Measurements from ENCODE around the gene KIAA1191.

The KIAA1191 gene

GRCh38 chr5:176382721-176383120 lies 21.2 kb upstream of the KIAA1191 start:
- H3K4me1 ChIP-seq (ENCODE audit: control insufficient read depth, insufficient read depth, low read length): peaks cover 5% of the 10 kb centered on the region
- WGBS, 2 experiments: 91% methylated on average over 3 of the region's 3 CpGs
- no peak overlapping the region for H3K27ac ChIP-seq (ENCODE audit: insufficient read depth, low read depth, low read length, poor library complexity, severe bottlenecking)
- no peaks in the 10 kb centered on the region for H3K27me3 ChIP-seq (ENCODE audit: control insufficient read depth, insufficient read depth, low read length, poor library complexity, severe bottlenecking)
- peaks cover 13% of the 10 kb centered on the region for H3K36me3 ChIP-seq (ENCODE audit: control insufficient read depth, insufficient read depth, low read length)
- no peaks in the 10 kb centered on the region for H3K9me3 ChIP-seq (ENCODE audit: control insufficient read depth, low read length)
- no peak overlapping the region for H3K4me3 ChIP-seq (ENCODE audit: insufficient read depth, low read depth, low read length)

GRCh38 chr5:176381979-176382378 lies 20.4 kb upstream of the KIAA1191 start:
- Histone ChIP-seq H3K9me3 (ENCODE audit: control insufficient read depth, low read length) (no peaks in the 10 kb centered on the region), H3K27ac (ENCODE audit: insufficient read depth, low read depth, low read length, poor library complexity, severe bottlenecking) (no peak overlapping the region), H3K4me3 (ENCODE audit: insufficient read depth, low read depth, low read length) (no peak overlapping the region), H3K4me1 (ENCODE audit: control insufficient read depth, insufficient read depth, low read length) (no peaks in the 10 kb centered on the region), H3K27me3 (ENCODE audit: control insufficient read depth, insufficient read depth, low read length, poor library complexity, severe bottlenecking) (no peaks in the 10 kb centered on the region), H3K36me3 (ENCODE audit: control insufficient read depth, insufficient read depth, low read length) (peaks cover 13% of the 10 kb centered on the region)
- 93 to 95% methylated on average over 3 of the region's 3 CpGs for WGBS, 2 experiments

- 82 to 95% methylated on average over 3 of the region's 3 CpGs for WGBS, 2 experiments
- Histone ChIP-seq H3K27me3 (ENCODE audit: control insufficient read depth, insufficient read depth, low read length, poor library complexity, severe bottlenecking) (no peaks in the 10 kb centered on the region), H3K36me3 (ENCODE audit: control insufficient read depth, insufficient read depth, low read length) (peaks cover 13% of the 10 kb centered on the region)
These were observed 19.9 kb upstream of the KIAA1191 start for GRCh38 chr5:176381423-176381822.

GRCh38 chr5:176379881-176380280 lies 18.3 kb upstream of the KIAA1191 start:
- no peaks in the 10 kb centered on the region for H3K4me1 ChIP-seq (ENCODE audit: control insufficient read depth, insufficient read depth, low read length)
- no peaks in the 10 kb centered on the region for H3K9me3 ChIP-seq (ENCODE audit: control insufficient read depth, low read length)
- no peak overlapping the region for H3K27ac ChIP-seq (ENCODE audit: insufficient read depth, low read depth, low read length, poor library complexity, severe bottlenecking)
- no peaks in the 10 kb centered on the region for H3K27me3 ChIP-seq (ENCODE audit: control insufficient read depth, insufficient read depth, low read length, poor library complexity, severe bottlenecking)
- 91 to 92% methylated on average over 3 of the region's 3 CpGs for WGBS, 2 experiments
- peaks cover 6% of the 10 kb centered on the region for H3K36me3 ChIP-seq (ENCODE audit: control insufficient read depth, insufficient read depth, low read length)
- no peak overlapping the region for H3K4me3 ChIP-seq (ENCODE audit: insufficient read depth, low read depth, low read length)

More at GRCh38 chr5:176381423-176381822, 19.9 kb upstream of the KIAA1191 start:
- Histone ChIP-seq H3K4me1 (ENCODE audit: control insufficient read depth, insufficient read depth, low read length) (no peaks in the 10 kb centered on the region), H3K4me3 (ENCODE audit: insufficient read depth, low read depth, low read length) (no peak overlapping the region), H3K27ac (ENCODE audit: insufficient read depth, low read depth, low read length, poor library complexity, severe bottlenecking) (no peak overlapping the region), H3K9me3 (ENCODE audit: control insufficient read depth, low read length) (no peaks in the 10 kb centered on the region)

GRCh38 chr5:176373100-176373818 lies 11.7 kb upstream of the KIAA1191 start:
- no peak overlapping the region for H3K27ac ChIP-seq (ENCODE audit: insufficient read depth, low read depth, low read length, poor library complexity, severe bottlenecking)
- WGBS, 2 experiments: 94 to 95% methylated on average over 7 of the region's 7 CpGs
- H3K4me1 ChIP-seq (ENCODE audit: control insufficient read depth, insufficient read depth, low read length): no peaks in the 10 kb centered on the region
- no peak overlapping the region for H3K4me3 ChIP-seq (ENCODE audit: insufficient read depth, low read depth, low read length)
- H3K36me3 ChIP-seq (ENCODE audit: control insufficient read depth, insufficient read depth, low read length): no peaks in the 10 kb centered on the region
- no peaks in the 10 kb centered on the region for H3K27me3 ChIP-seq (ENCODE audit: control insufficient read depth, insufficient read depth, low read length, poor library complexity, severe bottlenecking)
- H3K9me3 ChIP-seq (ENCODE audit: control insufficient read depth, low read length): no peaks in the 10 kb centered on the region

- WGBS, 2 experiments: 93 to 94% methylated on average over 13 of the region's 13 CpGs
- H3K4me3 ChIP-seq (ENCODE audit: insufficient read depth, low read depth, low read length): no peak overlapping the region
- peaks cover 6% of the 10 kb centered on the region for H3K36me3 ChIP-seq (ENCODE audit: control insufficient read depth, insufficient read depth, low read length)
- H3K9me3 ChIP-seq (ENCODE audit: control insufficient read depth, low read length): no peaks in the 10 kb centered on the region
- no peak overlapping the region for H3K27ac ChIP-seq (ENCODE audit: insufficient read depth, low read depth, low read length, poor library complexity, severe bottlenecking)
- no peaks in the 10 kb centered on the region for H3K4me1 ChIP-seq (ENCODE audit: control insufficient read depth, insufficient read depth, low read length)
- peaks cover 6% of the 10 kb centered on the region for H3K27me3 ChIP-seq (ENCODE audit: control insufficient read depth, insufficient read depth, low read length, poor library complexity, severe bottlenecking)
These were observed 10.3 kb upstream of the KIAA1191 start for GRCh38 chr5:176371621-176372539.

GRCh38 chr5:176369934-176370711 lies 8.6 kb upstream of the KIAA1191 start:
- Histone ChIP-seq H3K36me3 (ENCODE audit: control insufficient read depth, insufficient read depth, low read length) (peaks cover 6% of the 10 kb centered on the region), H3K27ac (ENCODE audit: insufficient read depth, low read depth, low read length, poor library complexity, severe bottlenecking) (no peak overlapping the region), H3K9me3 (ENCODE audit: control insufficient read depth, low read length) (no peaks in the 10 kb centered on the region), H3K4me3 (ENCODE audit: insufficient read depth, low read depth, low read length) (no peak overlapping the region), H3K4me1 (ENCODE audit: control insufficient read depth, insufficient read depth, low read length) (no peaks in the 10 kb centered on the region), H3K27me3 (ENCODE audit: control insufficient read depth, insufficient read depth, low read length, poor library complexity, severe bottlenecking) (peaks cover 24% of the 10 kb centered on the region)
- WGBS, 2 experiments: 92 to 94% methylated on average over 8 of the region's 8 CpGs

- no peaks in the 10 kb centered on the region for H3K4me1 ChIP-seq (ENCODE audit: control insufficient read depth, insufficient read depth, low read length)
- H3K4me3 ChIP-seq (ENCODE audit: insufficient read depth, low read depth, low read length): no peak overlapping the region
- H3K9me3 ChIP-seq (ENCODE audit: control insufficient read depth, low read length): no peaks in the 10 kb centered on the region
- no peak overlapping the region for H3K27ac ChIP-seq (ENCODE audit: insufficient read depth, low read depth, low read length, poor library complexity, severe bottlenecking)
- H3K36me3 ChIP-seq (ENCODE audit: control insufficient read depth, insufficient read depth, low read length): peaks cover 6% of the 10 kb centered on the region
- H3K27me3 ChIP-seq (ENCODE audit: control insufficient read depth, insufficient read depth, low read length, poor library complexity, severe bottlenecking): peaks cover 38% of the 10 kb centered on the region
- WGBS, 2 experiments: 92 to 95% methylated on average over 13 of the region's 13 CpGs
These were observed 7.2 kb upstream of the KIAA1191 start for GRCh38 chr5:176368726-176369125.

- no peaks in the 10 kb centered on the region for H3K4me1 ChIP-seq (ENCODE audit: control insufficient read depth, insufficient read depth, low read length)
- H3K9me3 ChIP-seq (ENCODE audit: control insufficient read depth, low read length): no peaks in the 10 kb centered on the region
- H3K27me3 ChIP-seq (ENCODE audit: control insufficient read depth, insufficient read depth, low read length, poor library complexity, severe bottlenecking): peaks cover 59% of the 10 kb centered on the region
- H3K4me3 ChIP-seq (ENCODE audit: insufficient read depth, low read depth, low read length): peak overlapping the region; percentile 70
- H3K27ac ChIP-seq (ENCODE audit: insufficient read depth, low read depth, low read length, poor library complexity, severe bottlenecking): no peak overlapping the region
- 30% methylated on average over 38 of the region's 38 CpGs for WGBS, 2 experiments
- peaks cover 6% of the 10 kb centered on the region for H3K36me3 ChIP-seq (ENCODE audit: control insufficient read depth, insufficient read depth, low read length)
These were observed 4.8 kb upstream of the KIAA1191 start for GRCh38 chr5:176366232-176366894.

Measured in ectodermal cell (in vitro differentiated cells).